ENCODE results near the gene TMEM184B.
"Not testable (repeated sequence)": the region's sequence is repeated elsewhere in the genome, so short reads cannot be mapped to it uniquely, and the experiment has no call there.

Gene TMEM184B

DNA sequence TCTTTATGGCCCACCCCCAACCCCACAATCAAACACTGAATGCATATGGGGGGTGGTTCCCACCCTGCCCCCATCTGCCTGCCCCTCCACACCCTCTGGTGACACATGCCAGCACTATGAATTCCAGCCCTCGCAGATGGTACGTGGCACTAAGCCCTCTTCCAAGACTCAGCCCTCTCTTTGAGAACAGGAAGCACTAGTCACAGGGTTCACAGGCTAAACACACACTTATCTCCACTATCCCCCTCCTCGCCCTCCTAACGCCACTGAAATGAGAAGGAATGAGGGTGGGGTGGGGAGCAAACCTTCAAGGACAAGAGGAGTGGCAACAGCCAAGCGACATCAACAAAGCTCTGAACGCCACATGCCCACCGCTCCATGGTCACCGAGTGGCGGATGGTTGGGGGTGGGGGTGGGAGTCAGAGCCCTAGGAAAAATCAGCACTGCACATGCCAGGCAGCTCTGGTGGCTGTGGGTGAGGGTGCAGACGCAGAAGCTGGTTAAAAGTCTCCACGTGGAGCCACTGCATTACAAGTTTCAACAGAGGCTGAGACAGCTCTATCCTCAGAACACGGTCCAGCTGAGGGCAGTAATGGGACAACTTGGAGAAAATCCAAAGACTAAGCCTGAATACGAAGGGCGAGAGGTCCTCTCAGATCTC, 33.6 kb downstream of the TMEM184B start:
- H3K9me3 Mint-ChIP-seq: no peaks in the 10 kb centered on the region
- H3K4me1 Mint-ChIP-seq: peaks cover 46% of the 10 kb centered on the region
- peaks cover 37% of the 10 kb centered on the region for H3K36me3 Mint-ChIP-seq (ENCODE audit: low read depth)
- DNase-seq: no peak
- H3K27me3 Mint-ChIP-seq (ENCODE audit: low read depth, poor library complexity): no peaks in the 10 kb centered on the region
- H3K4me3 Mint-ChIP-seq: no peak overlapping the region
- TF ChIP-seq, protein P1, sequence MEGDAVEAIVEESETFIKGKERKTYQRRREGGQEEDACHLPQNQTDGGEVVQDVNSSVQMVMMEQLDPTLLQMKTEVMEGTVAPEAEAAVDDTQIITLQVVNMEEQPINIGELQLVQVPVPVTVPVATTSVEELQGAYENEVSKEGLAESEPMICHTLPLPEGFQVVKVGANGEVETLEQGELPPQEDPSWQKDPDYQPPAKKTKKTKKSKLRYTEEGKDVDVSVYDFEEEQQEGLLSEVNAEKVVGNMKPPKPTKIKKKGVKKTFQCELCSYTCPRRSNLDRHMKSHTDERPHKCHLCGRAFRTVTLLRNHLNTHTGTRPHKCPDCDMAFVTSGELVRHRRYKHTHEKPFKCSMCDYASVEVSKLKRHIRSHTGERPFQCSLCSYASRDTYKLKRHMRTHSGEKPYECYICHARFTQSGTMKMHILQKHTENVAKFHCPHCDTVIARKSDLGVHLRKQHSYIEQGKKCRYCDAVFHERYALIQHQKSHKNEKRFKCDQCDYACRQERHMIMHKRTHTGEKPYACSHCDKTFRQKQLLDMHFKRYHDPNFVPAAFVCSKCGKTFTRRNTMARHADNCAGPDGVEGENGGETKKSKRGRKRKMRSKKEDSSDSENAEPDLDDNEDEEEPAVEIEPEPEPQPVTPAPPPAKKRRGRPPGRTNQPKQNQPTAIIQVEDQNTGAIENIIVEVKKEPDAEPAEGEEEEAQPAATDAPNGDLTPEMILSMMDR (IDR thresholded peaks at IDR 0.05): no peak
- no peak overlapping the region for H3K27ac Mint-ChIP-seq

DNA sequence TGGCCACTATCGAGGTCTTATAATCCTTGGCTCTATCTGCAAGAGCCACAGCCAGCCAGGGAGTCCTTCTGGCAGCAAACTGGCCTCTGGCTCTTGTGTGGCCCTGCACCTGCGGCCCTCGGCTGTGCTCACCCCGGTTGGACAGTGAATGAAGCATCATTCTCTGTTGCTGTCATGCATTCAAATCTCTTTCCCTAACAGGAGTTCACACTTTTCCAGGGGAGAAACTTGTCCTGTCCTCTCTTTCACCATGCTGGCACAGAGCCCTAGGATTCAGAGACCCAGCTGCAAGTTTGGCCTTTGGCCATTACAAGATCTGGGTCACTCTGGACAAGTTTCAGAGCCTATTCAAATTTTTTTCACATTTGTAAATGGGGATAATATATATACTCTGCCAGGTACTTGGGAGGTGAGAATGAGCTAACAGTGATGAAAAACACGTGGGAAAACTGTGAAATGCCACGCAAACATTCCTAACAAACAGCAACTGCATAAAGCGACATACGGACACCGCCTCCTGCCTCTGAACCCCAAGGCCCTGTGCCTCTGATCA, 34.2 kb downstream of the TMEM184B start:
- TF ChIP-seq, protein P1 (IDR thresholded peaks at IDR 0.05): no peak
- Mint-ChIP-seq H3K9me3 (no peaks in the 10 kb centered on the region), H3K36me3 (ENCODE audit: low read depth) (peaks cover 33% of the 10 kb centered on the region), H3K27me3 (ENCODE audit: low read depth, poor library complexity) (no peaks in the 10 kb centered on the region), H3K4me3 (no peak overlapping the region), H3K4me1 (peaks cover 40% of the 10 kb centered on the region), H3K27ac (no peak overlapping the region)
- DNase-seq: no peak

DNA sequence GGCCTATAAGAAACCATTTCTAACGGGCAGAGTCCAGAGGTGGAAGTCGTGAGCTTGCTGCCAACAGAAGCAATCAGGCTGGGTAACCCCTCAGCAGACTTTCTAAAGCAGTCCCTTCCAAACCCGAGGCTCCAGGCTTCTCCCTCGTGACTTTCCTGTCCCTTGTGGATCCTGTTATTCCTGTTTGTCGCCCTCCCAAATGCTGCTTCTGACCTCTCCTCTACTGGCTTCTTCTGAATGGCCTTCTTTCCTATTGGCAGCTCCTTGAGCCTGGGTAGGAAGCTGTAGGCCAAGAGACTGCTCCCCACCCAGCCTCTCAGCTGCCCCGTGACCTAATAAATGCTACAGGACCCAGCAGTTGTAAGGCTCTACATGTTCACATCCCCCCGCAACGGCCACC, 36.0 kb downstream of the TMEM184B start:
- peaks cover 40% of the 10 kb centered on the region for H3K36me3 Mint-ChIP-seq (ENCODE audit: low read depth)
- no peak overlapping the region for H3K27ac Mint-ChIP-seq
- H3K9me3 Mint-ChIP-seq: no peaks in the 10 kb centered on the region
- H3K4me1 Mint-ChIP-seq: peaks cover 23% of the 10 kb centered on the region
- H3K4me3 Mint-ChIP-seq: no peak overlapping the region
- TF ChIP-seq, protein P1 (IDR thresholded peaks at IDR 0.05): no peak
- H3K27me3 Mint-ChIP-seq (ENCODE audit: low read depth, poor library complexity): peaks cover 2% of the 10 kb centered on the region
- DNase-seq: no peak

DNA sequence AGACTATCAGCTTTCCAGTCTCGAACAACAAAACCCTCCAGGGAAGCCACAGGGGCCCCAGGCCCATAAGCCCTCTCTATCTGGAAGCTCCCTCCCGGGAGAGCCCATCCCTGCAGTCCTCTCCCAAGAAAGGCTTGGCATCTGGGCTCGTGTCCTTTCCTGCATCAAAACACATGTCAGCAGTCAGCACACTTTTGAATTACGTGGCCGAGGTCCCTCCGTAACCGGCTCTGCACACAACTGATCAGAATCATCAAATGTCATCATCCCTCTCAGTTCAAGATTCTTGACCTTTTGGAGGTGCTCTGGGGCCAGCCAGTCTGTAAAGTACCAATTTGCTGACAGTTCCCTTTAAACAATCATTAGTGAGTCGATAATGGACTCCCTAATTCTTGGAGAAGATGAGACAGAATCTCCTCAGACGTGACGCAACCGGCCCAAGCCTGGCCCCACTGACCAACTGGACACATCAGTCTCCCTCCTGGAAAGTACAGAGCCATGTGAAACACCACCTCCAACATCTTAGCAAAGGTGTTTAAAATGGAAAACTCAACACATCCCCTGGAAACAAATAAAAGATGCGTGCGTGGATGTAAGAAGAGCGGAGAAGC, 37.5 kb downstream of the TMEM184B start:
- TF ChIP-seq, protein P1 (IDR thresholded peaks at IDR 0.05): no peak
- Mint-ChIP-seq H3K27ac (no peak overlapping the region), H3K4me1 (peaks cover 10% of the 10 kb centered on the region), H3K36me3 (ENCODE audit: low read depth) (peaks cover 38% of the 10 kb centered on the region), H3K27me3 (ENCODE audit: low read depth, poor library complexity) (peaks cover 2% of the 10 kb centered on the region), H3K4me3 (no peak overlapping the region), H3K9me3 (no peaks in the 10 kb centered on the region)
- DNase-seq: no peak

DNA sequence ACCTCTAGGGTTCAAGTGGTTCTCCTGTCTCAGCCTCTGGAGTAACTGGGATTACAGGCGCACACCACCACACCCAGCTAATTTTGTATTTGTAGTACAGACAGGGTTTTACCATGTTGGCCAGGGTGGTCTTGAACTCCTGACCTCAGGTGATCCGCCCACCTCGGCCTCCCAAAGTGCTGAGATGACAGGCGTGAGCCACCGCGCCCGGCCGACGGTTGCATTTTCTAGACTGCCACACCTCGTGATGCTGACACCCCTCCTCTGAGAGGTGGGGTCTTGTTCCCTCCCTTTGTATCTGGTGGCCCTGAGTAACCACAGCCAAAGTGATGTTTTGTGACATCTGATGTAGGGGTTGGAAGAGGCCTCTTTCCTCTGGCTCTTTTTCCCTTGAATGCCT, 39.0 kb downstream of the TMEM184B start:
- not testable (repeated sequence) for H3K27ac Mint-ChIP-seq; H3K27me3 Mint-ChIP-seq (ENCODE audit: low read depth, poor library complexity); H3K4me3 Mint-ChIP-seq; H3K4me1 Mint-ChIP-seq; DNase-seq; H3K9me3 Mint-ChIP-seq
- H3K36me3 Mint-ChIP-seq (ENCODE audit: low read depth): peaks cover 30% of the 10 kb centered on the region

DNA sequence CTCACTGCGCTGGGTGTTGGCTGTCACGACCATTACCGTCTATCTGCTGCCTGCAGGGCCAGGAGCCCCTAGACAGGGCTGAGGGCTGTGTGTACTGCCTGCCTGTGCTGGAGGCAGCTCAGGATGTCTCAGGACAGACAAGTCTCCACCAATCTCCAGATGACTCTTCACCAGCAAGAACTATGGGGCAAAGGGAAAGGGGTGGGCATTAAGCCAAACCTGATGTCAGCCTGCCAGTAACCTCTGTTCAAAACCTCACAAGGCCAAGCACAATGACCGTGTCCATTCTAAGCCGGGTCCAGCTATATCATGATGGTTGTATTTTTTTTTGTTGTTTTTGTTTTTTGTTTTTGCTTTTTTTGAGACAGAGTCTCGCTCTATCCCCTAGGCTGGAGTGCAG, 39.4 kb downstream of the TMEM184B start:
- H3K36me3 Mint-ChIP-seq (ENCODE audit: low read depth): peaks cover 30% of the 10 kb centered on the region
- H3K4me1 Mint-ChIP-seq: no peaks in the 10 kb centered on the region
- TF ChIP-seq, protein P1 (IDR thresholded peaks at IDR 0.05): no peak
- H3K27me3 Mint-ChIP-seq (ENCODE audit: low read depth, poor library complexity): peaks cover 2% of the 10 kb centered on the region
- H3K27ac Mint-ChIP-seq: no peak overlapping the region
- DNase-seq: no peak
- no peak overlapping the region for H3K4me3 Mint-ChIP-seq
- no peaks in the 10 kb centered on the region for H3K9me3 Mint-ChIP-seq

Measured in nephron progenitor cell (in vitro differentiated cells).